GM19463 (cell line): ENCODE measurements around the gene RCAN2.

Source experiments
- ATAC-seq: cut with Tn5 transposase; IDR thresholded peaks from one replicate; pipeline ENCODE4 v1.9.1; 2021; ENCODE audit warnings: mild to moderate bottlenecking, moderate library complexity; ENCODE audit not compliant: unreplicated experiment

Gene RCAN2

DNA sequence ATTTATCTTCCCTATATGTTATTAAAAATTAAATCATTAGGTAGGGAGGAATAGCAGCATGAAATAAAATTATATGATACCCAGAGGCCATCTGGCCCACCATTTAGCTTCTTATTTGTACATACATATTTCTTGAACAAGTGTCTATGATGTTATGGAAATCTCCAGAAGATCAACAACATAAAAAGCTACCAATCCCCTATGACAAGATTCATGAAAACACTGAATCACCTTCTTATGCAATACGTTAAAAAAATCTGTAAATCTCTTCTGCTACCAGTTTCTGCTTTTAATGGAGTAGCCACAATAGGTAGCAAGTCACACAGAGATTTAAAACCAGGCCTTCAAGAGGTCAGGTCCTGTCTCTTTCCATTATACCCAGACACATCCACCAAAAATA is 194.7 kb downstream of the RCAN2 start:
- no peak for ATAC-seq

DNA sequence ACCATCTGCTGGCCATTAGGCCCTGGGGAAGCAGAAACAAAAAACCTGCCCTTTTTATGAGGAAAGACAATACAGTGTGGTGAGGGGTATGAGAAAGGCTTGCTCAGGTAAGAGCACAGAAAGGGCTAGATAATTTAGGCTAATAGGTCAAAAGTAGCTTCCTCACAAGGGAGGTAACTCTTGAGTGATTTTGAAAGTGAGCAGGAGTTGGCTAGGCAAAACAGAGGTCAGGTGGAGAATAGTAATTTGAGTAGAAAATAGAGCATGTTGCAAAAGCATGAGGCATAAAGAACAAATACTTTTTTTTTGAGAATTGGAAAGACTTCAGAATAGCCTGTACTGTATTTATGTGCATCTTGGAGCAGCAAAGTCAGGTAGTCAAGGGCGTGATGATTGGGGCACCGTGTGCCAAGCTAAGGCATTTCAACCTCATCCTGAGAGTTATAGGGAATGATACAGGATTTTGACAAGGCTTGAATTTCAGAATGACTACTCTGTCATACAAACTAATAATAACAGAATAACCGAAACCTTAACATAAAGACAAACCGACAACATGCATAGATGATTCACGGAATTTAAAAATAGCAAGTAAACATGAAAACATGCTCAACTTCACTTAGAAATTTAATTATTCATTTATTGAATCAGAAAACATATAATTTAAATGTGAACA is 197.5 kb downstream of the RCAN2 start:
- peak; percentile 90 for ATAC-seq

- no peak for ATAC-seq
Observed at GRCh38 chr6:46291880-46292279, 199.4 kb downstream of the RCAN2 start.

DNA sequence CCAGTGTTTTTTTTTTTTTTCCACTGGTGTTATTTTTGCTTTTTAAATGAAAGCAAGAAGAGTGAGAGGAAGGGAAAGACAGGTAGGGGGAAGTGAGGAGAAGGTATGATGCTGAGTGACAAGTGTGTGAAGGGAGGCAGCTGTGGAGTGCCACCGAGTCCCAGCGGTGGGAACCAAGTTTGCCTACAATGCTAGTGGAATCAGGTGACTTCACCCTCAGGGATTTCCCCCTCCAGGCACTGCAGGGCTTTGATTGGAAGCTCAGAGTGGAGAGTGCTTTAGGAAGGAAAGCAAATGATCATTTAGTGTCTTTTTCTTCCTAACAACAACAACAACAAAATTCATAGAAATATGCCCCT is 200.0 kb downstream of the RCAN2 start:
- ATAC-seq: no peak

- no peak for ATAC-seq
Observed at GRCh38 chr6:46290421-46291274, 200.6 kb downstream of the RCAN2 start.

- no peak for ATAC-seq
Observed at GRCh38 chr6:46289898-46290297, 201.4 kb downstream of the RCAN2 start.

GRCh38 chr6:46288835-46289234 is 202.4 kb downstream of the RCAN2 start:
- no peak for ATAC-seq

- ATAC-seq: no peak
Observed at GRCh38 chr6:46287681-46288080, 203.6 kb downstream of the RCAN2 start.

- ATAC-seq: no peak
Observed at GRCh38 chr6:46287043-46287442, 204.2 kb downstream of the RCAN2 start.

GRCh38 chr6:46284475-46284874 is 206.8 kb downstream of the RCAN2 start:
- ATAC-seq: no peak

- ATAC-seq: no peak
Observed at GRCh38 chr6:46281110-46281509, 210.1 kb downstream of the RCAN2 start.

- no peak for ATAC-seq
Observed at GRCh38 chr6:46279874-46280273, 211.4 kb downstream of the RCAN2 start.

- ATAC-seq: no peak
Observed at GRCh38 chr6:46276576-46277142, 214.6 kb downstream of the RCAN2 start.

GRCh38 chr6:46274502-46274901 is 216.7 kb downstream of the RCAN2 start:
- no peak for ATAC-seq

DNA sequence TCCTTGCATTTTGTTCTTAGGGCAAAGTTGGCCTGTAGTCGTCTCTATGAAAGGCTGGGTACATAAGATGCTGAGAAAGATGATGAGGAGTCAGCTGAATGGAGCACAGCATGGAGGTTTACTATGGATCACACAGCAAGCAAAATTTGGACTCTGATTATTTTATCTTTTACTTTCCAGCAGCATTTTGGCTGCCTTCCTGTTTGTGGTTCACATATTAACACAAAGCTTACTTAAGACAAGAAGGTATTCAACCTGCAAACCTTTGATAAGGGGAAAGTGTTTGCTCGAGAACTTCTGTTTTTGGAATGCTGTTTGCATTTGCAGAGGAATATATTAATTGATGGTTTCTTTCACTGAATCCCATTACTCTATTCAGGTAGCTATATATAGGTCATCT is 217.3 kb downstream of the RCAN2 start:
- ATAC-seq: no peak

DNA sequence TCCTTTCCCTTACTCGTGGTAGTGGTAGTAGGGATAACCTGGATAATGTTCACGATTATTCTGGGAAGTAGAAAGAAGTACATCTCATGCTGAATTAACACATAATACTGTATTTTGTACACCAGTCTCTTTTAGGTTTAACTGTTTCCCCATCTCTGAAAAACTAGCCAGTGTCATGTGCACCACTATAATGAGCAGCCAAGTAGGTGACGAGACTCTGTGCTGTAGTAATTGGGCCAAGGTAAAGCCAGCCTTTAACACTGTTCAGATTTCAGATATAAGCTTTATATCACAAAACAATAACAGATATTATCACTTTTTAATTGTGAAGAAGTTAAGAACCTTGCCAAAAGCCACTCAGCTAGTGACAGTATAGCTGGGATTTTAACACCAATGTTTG is 219.5 kb downstream of the RCAN2 start:
- no peak for ATAC-seq

DNA sequence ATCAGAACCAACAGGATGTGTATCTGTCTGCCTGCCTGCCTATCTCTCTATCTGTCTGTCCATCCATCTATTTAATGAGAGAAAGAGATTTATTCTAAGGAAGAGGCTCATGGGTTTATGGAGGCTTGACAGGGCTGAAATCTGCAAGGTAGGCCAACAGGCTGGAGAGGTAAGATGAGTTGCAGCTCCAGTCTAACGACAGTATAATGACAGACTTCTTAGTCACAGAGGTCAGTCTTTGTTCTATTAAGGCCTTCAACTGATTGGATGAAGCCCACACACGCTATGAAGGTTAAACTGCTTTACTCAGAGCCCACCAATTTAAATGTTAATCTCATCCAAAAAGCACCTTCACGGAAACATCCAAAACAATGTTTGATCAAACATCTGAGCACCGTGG is 220.1 kb downstream of the RCAN2 start:
- ATAC-seq: no peak

DNA sequence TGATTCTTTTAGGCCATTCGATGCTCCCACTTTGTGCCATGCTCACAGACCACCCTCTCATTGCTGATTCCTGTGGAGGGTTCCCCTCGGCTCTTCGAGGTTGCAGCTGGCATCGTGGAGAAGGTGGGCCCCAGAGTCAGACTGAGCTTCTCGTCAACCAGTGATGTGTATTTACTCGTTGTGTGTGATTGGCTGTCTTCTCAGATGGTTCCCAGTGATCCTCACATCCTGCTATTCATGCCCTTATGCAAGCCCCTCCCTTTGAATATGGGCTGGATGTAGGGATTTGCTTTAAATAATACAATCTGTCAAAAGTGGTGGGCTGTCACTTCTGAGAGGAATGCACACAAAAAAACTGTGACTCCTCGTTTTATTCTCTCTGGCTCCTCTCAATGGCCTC is 220.9 kb downstream of the RCAN2 start:
- ATAC-seq: no peak

GRCh38 chr6:46269447-46270229 is 221.6 kb downstream of the RCAN2 start:
- ATAC-seq: no peak

GRCh38 chr6:46267515-46267914 is 223.7 kb downstream of the RCAN2 start:
- ATAC-seq: no peak

- ATAC-seq: no peak
Observed at GRCh38 chr6:46265373-46265772, 225.9 kb downstream of the RCAN2 start.
